ENCODE results near the gene NECTIN2. TPM values are rescaled to one million over a fixed set of nuclear protein-coding genes. Genes with fewer than 3 reads are reported as not detected.

The NECTIN2 gene
- total RNA-seq, 1 donor: 22.1 TPM

GRCh38 chr19:44869733-44870470, 23.8 kb downstream of the NECTIN2 start:
- no peak for DNase-seq (ENCODE audit: low read depth)
- TF ChIP-seq CTCF (IDR thresholded peaks at IDR 0.05; ENCODE audit: insufficient read depth, low read length): no peak
- no peak overlapping the region for H3K4me3 ChIP-seq (ENCODE audit: low read depth, low read length)

DNA sequence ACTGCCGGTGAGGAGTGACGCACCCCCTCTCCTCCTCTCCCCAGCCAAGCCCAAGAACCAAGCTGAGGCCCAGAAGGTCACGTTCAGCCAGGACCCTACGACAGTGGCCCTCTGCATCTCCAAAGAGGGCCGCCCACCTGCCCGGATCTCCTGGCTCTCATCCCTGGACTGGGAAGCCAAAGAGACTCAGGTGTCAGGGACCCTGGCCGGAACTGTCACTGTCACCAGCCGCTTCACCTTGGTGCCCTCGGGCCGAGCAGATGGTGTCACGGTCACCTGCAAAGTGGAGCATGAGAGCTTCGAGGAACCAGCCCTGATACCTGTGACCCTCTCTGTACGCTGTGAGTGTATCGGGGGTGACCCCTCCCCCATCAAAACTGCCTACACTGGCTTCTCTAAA, 25.7 kb downstream of the NECTIN2 start:
- no peak for TF ChIP-seq CTCF (IDR thresholded peaks at IDR 0.05; ENCODE audit: insufficient read depth, low read length)
- no peak for DNase-seq (ENCODE audit: low read depth)
- H3K4me3 ChIP-seq (ENCODE audit: low read depth, low read length): no peak overlapping the region

DNA sequence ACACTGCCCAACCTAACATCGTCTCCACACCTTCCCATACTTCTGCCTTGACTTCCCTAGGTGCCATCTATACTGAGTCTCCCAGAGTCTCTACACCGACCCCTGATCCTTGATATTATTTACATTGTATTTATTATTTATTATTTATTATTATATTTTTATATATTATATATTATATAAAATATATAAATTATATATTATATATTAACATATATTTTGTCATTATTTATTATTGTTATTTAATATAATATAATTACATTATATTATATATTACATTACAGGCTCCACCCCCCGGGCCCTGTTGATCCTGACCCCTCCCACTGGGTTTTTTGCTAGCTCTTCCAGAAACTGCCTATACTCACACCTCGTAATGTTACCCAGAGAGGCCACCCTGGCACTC, 26.6 kb downstream of the NECTIN2 start:
- H3K4me3 ChIP-seq (ENCODE audit: low read depth, low read length): no peak overlapping the region
- no peak for TF ChIP-seq CTCF (IDR thresholded peaks at IDR 0.05; ENCODE audit: insufficient read depth, low read length)
- DNase-seq (ENCODE audit: low read depth): no peak

- no peak for TF ChIP-seq CTCF (IDR thresholded peaks at IDR 0.05; ENCODE audit: insufficient read depth, low read length)
- DNase-seq (ENCODE audit: low read depth): no peak
These were observed 28.2 kb downstream of the NECTIN2 start for GRCh38 chr19:44874317-44874716.

GRCh38 chr19:44875666-44876451, 29.8 kb downstream of the NECTIN2 start:
- TF ChIP-seq CTCF (IDR thresholded peaks at IDR 0.05; ENCODE audit: insufficient read depth, low read length): no peak
- DNase-seq (ENCODE audit: low read depth): no peak
- H3K4me3 ChIP-seq (ENCODE audit: low read depth, low read length): no peak overlapping the region

More at GRCh38 chr19:44874317-44874716, 28.2 kb downstream of the NECTIN2 start:
- no peak overlapping the region for H3K4me3 ChIP-seq (ENCODE audit: low read depth, low read length)

DNA sequence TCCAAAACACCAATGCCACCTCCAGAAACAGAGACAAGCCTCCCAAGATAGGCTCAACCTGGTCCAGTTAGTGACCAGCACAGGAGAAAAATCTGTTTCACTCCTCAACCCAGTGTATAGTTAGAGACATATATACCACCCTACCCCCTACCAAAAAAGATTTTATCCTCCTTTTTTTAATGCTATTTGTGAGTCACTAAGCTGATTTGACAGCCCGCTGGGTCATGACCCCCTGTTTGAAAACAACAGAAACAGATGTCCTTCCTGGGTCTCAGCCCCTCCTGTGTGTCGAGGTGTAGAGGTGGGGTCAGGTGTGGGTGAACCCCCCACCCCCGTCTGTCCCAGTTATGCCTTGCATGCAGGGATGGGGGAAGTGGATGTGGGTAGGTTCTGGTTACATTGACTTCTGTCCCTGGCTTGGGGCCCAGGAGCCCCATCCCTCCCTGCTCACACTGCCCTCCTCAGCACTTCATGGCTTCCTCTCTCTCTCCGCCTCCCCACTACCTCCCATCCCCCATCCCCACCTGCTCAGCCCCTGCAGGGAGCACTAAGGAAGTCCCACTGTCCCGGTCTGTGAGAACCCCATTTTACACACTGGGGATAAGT, 30.9 kb downstream of the NECTIN2 start:
- no peak for DNase-seq (ENCODE audit: low read depth)
- TF ChIP-seq CTCF (IDR thresholded peaks at IDR 0.05; ENCODE audit: insufficient read depth, low read length): no peak
- no peak overlapping the region for H3K4me3 ChIP-seq (ENCODE audit: low read depth, low read length)

All from fibroblast of the aortic adventitia (primary cell).